ENCODE measurements around the gene DPP9.
A peak's percentile ranks its signal among the peaks of the same experiment; 100 is the strongest.

DPP9 gene

DNA sequence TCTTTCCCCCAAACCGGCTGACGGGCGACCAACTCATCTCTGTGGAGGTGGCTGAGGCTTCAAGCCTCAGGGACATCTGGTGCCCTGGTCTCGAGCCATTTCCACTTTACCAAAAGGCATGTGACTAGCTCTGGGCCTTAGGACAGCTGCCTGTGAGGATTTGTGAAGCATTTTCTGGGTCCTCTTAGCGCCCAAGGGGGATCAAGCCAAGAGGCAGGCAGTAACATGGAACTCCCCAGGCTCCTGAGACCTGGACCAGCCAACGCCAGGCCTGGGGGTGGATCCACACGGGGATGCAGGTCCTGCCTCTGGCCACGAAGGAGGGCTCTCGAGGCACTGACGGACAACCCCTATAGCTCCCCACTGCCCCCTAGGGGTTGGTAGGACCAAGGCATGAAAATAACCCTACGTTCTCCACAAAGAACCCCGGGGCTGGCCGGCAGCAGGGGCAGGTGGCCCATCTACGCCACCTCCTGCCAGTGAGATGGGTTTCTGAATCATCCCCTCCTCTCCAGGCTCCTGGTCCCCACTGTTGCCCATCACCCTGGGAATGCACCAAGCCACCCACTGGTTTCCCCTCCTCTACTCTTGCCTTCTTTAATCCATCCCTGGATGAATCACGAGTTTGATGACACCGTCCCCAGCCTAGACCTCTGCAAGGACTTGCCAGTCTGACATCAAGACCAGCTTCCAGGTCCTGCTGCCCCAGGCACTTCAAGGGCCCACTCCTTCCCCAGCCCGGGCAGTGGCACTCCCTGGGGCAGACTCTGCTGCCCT lies 46.5 kb downstream of the DPP9 start:
- Mint-ChIP-seq H3K4me3 (no peak overlapping the region), H3K4me1 (peaks cover 31% of the 10 kb centered on the region), H3K27me3 (ENCODE audit: low read depth, poor library complexity) (peaks cover 4% of the 10 kb centered on the region), H3K36me3 (ENCODE audit: low read depth) (peaks cover 27% of the 10 kb centered on the region), H3K9me3 (no peaks in the 10 kb centered on the region), H3K27ac (peak overlapping the region; percentile 39)
- DNase-seq: peak; percentile 50
- TF ChIP-seq, protein P1, sequence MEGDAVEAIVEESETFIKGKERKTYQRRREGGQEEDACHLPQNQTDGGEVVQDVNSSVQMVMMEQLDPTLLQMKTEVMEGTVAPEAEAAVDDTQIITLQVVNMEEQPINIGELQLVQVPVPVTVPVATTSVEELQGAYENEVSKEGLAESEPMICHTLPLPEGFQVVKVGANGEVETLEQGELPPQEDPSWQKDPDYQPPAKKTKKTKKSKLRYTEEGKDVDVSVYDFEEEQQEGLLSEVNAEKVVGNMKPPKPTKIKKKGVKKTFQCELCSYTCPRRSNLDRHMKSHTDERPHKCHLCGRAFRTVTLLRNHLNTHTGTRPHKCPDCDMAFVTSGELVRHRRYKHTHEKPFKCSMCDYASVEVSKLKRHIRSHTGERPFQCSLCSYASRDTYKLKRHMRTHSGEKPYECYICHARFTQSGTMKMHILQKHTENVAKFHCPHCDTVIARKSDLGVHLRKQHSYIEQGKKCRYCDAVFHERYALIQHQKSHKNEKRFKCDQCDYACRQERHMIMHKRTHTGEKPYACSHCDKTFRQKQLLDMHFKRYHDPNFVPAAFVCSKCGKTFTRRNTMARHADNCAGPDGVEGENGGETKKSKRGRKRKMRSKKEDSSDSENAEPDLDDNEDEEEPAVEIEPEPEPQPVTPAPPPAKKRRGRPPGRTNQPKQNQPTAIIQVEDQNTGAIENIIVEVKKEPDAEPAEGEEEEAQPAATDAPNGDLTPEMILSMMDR (IDR thresholded peaks at IDR 0.05): peak; percentile 45

DNA sequence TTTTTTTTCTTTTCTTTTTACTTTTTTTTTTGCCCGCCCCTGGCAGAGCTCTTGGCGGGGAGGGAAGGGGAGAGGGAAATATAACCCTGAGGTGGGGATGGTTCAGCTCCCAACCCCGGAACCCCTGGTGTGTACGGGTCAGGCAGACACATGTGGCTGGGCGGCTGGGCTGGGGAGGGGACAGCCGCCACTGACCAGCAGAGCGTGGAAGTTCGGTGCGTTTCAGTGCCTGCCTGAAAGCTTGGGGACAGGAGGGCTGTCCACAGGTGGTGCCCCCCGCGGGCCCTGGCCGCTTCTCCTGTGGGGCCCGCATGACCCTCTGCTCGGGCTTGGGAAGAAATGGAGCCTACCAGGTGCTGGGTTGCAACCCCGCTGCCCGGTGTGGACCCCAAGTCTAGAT lies 48.3 kb downstream of the DPP9 start:
- H3K36me3 Mint-ChIP-seq (ENCODE audit: low read depth): peaks cover 19% of the 10 kb centered on the region
- H3K9me3 Mint-ChIP-seq: no peaks in the 10 kb centered on the region
- H3K4me1 Mint-ChIP-seq: peaks cover 31% of the 10 kb centered on the region
- H3K27me3 Mint-ChIP-seq (ENCODE audit: low read depth, poor library complexity): peaks cover 4% of the 10 kb centered on the region
- DNase-seq: peak; percentile 29
- TF ChIP-seq, protein P1 (IDR thresholded peaks at IDR 0.05): no peak
- no peak overlapping the region for H3K4me3 Mint-ChIP-seq
- peak overlapping the region; percentile 36 for H3K27ac Mint-ChIP-seq

DNA sequence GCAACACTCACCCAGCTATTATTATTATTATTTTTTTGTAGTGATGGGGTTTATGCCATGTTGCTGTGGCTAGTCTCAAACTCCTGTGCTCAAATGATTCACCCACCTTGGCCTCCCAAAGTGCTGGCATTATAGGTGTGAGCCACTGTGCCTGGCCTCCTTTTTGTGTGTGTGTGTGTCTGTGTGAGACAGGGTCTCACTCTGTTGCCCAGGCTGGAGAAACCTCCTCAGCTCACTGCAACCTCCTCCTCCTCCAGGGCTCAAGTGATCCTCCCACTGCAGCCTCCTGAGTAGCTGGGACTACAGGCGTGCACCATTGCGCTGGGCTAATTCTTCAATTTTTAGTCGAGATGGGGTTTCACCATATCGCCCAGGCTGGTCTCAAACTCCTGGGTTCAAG lies 49.9 kb downstream of the DPP9 start:
- Mint-ChIP-seq H3K9me3 (no peaks in the 10 kb centered on the region), H3K4me1 (peaks cover 37% of the 10 kb centered on the region)

DNA sequence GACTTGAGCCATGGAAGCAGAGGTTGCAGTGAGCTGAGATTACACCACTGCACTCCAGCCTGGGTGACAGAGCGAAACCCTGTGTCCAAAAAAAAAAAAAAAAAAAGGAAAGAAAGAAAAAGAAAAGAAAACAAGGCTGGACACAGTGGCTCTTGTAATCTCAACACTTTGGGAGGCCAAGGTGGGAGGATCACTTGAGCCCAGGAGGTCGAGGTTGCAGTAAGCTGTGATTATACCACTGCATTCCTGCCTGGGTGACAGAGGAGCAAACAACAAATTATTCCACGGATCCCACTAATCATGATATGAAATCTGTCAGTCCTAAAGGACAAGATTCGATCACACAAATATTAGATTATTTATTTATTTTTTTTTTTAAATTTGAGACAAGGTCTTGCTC lies 50.4 kb downstream of the DPP9 start:
- peaks cover 39% of the 10 kb centered on the region for H3K4me1 Mint-ChIP-seq
- H3K27ac Mint-ChIP-seq: peak overlapping the region; percentile 89
- peaks cover 14% of the 10 kb centered on the region for H3K36me3 Mint-ChIP-seq (ENCODE audit: low read depth)
- TF ChIP-seq, protein P1 (IDR thresholded peaks at IDR 0.05): no peak
- H3K9me3 Mint-ChIP-seq: no peaks in the 10 kb centered on the region
- peaks cover 4% of the 10 kb centered on the region for H3K27me3 Mint-ChIP-seq (ENCODE audit: low read depth, poor library complexity)
- no peak for DNase-seq
- H3K4me3 Mint-ChIP-seq: no peak overlapping the region

More for the DNA sequence above, 49.9 kb downstream of the DPP9 start:
- H3K27ac Mint-ChIP-seq: peak overlapping the region; percentile 69
- no peak for DNase-seq
- H3K4me3 Mint-ChIP-seq: no peak overlapping the region
- TF ChIP-seq, protein P1 (IDR thresholded peaks at IDR 0.05): no peak
- H3K36me3 Mint-ChIP-seq (ENCODE audit: low read depth): peaks cover 12% of the 10 kb centered on the region
- H3K27me3 Mint-ChIP-seq (ENCODE audit: low read depth, poor library complexity): peaks cover 4% of the 10 kb centered on the region

DNA sequence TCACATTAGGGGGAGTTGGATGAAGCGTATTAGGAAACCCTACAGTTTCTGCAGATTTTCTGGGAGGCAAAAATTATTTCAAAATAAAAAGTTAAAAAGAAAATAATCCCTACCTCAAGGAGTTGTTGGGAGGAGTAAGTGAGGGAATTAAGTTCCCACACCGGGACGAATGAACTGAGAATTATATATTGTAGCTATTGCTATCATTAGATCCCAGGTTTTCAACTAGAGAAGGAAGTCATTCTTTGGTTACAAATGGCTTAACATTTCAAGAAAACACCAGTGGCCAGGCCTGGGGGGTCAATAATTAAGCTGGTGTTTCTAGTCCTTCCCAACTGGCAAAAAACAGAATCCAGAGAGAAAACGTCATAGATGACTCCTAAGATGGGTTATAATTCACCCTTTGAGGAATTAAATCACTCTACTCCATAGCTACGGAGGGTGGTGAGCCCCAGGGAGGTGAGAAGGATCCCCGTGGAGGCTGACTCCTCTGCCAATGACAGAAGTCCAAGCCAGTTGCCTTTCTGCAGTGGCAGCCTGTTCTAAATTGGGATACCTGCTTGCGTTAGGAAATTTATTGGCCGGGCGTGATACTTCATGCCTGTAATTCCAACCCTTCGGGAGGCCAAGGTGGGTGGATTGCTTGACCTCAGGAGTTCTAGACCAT lies 52.3 kb downstream of the DPP9 start:
- H3K36me3 Mint-ChIP-seq (ENCODE audit: low read depth): peaks cover 14% of the 10 kb centered on the region
- peaks cover 34% of the 10 kb centered on the region for H3K4me1 Mint-ChIP-seq
- H3K4me3 Mint-ChIP-seq: peak overlapping the region; percentile 39
- TF ChIP-seq, protein P1 (IDR thresholded peaks at IDR 0.05): no peak
- no peak overlapping the region for H3K27ac Mint-ChIP-seq
- H3K9me3 Mint-ChIP-seq: no peaks in the 10 kb centered on the region
- H3K27me3 Mint-ChIP-seq (ENCODE audit: low read depth, poor library complexity): peaks cover 4% of the 10 kb centered on the region
- no peak for DNase-seq

Measured in nephron progenitor cell (in vitro differentiated cells).